GM12874 (cell line): Measurements from ENCODE around the gene FZD2.
A peak's percentile ranks its signal among the peaks of the same experiment; 100 is the strongest.

Source experiments
- TF ChIP-seq, protein P1 (sequence below): IDR thresholded peaks from 2 replicates; pipeline ENCODE4 v1.5.1; 2011; ENCODE audit warnings: low read depth, mild to moderate bottlenecking, control low read depth, low read length, moderate library complexity; ENCODE audit not compliant: insufficient read depth

FZD2 gene

DNA sequence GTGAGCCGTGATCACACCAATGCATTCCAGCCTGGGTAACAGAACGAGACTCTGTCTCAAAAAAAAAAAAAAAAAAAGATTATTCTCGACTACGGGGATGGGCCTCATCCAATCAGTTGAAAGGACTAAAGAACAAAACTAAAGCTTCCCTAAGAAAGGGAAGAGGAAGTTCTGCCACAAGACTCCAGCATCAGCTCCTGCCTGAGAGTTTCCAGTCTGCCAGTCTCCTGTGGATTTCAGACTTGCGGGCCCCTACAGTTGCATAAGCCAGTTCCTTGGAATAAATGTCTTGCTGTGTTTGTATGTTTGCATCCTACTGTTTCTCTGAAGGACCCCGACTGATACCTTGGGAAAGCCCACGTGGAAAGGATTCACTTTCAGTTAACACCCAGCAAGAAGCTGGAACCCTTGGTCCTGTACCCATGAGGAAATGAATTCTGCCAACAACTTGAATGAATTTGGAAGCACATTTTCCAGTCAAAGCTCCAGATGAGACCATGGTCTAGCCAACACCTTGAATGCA, 26.3 kb upstream of the FZD2 start:
- TF ChIP-seq, protein P1, sequence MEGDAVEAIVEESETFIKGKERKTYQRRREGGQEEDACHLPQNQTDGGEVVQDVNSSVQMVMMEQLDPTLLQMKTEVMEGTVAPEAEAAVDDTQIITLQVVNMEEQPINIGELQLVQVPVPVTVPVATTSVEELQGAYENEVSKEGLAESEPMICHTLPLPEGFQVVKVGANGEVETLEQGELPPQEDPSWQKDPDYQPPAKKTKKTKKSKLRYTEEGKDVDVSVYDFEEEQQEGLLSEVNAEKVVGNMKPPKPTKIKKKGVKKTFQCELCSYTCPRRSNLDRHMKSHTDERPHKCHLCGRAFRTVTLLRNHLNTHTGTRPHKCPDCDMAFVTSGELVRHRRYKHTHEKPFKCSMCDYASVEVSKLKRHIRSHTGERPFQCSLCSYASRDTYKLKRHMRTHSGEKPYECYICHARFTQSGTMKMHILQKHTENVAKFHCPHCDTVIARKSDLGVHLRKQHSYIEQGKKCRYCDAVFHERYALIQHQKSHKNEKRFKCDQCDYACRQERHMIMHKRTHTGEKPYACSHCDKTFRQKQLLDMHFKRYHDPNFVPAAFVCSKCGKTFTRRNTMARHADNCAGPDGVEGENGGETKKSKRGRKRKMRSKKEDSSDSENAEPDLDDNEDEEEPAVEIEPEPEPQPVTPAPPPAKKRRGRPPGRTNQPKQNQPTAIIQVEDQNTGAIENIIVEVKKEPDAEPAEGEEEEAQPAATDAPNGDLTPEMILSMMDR, result no peak

DNA sequence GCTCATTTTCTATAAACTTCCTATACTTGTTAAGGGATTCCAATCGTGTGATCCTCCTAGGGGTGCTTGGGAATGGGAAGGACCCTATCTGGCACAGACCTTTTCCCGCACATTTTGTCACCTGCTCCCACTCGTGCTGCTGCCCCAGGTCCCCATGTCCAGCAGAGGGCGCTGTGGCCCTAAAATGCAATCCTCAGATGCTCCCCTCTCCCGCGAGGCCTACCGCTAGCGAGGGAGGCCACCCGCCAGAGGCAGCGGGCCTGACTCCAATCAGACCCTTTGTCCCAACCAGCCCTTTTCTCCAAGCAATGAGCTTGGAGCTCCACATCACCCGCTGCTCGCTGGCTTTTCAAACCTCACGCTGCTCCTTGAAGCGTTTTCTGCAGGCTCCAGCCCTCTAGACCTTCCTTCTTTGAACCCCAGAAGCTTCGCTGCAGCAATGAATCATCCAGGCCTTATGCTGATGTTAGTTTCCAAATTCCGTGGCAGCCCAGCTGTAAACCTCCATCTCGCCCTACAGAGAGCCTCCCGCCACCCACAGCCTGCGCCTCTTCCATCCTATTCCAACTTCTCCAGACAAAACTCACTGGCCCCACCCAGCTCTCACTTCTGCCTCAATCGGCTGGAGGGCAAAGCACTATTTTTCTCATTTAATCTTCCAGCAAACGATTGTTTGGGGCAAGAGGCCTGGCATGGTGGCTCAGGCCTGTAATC, 23.6 kb upstream of the FZD2 start:
- TF ChIP-seq, protein P1, result peak; percentile 94

DNA sequence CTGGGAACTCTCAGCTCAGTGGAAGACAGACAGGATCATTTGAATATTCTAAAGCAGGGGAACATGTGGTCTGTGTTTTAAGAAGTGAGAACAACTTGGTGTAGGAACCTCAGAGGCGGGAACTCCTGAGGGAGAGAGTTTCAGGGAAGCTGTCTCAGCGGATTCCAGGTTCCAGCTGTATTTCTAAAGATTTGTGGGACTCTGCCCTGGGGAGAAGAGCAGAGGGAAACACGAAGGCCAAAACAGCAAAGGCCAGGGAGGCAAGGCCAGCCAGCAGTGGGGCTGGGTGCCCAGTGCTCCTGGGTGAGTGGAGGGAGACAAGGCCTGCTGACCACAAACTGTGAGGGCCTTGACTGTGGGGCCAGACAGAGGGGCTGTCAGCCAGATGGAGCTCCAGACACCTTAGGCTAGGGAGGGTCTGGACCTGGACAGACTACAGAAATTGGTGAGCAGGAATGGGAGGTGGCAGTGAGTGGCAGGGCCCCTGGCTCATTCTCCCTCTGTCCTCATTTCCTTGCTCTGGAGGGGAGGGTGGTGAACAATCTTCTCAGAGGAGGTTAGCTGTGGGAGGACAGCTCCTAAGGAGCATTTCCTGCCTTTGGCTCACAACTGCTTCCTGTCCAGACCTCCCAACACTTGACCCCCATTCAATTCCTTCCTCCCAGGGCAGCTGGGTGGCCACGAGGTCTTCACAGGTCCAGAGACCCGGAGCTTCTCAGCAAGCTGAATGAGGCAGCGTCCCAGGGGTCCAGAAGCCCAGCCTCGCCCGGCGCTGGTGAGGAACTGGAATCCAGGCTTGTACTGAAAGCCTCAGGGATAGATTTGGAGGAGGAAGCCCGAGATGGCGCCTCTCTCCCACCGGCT, 21.0 kb upstream of the FZD2 start:
- TF ChIP-seq, protein P1, result no peak

DNA sequence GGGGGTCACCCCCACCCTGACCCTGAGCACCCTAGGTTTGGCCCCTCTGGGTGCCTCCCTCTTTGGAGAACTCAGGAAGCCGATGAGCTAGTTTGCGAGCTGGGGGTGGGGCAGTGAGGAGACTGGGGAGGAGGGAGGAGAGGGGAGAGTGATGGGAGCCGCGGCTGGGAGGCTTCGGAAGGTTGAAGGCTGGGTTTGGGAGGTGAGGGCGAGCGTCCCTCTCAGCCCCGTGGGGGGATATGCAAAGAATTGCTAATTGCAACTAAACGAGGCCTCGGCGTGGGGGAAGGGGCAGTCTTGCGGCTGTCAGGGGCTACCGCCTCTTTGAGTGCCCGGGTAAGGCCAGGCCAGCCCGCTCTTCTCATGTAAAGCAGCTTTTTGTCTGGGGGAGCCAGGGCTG, 17.6 kb upstream of the FZD2 start:
- TF ChIP-seq, protein P1, result no peak

DNA sequence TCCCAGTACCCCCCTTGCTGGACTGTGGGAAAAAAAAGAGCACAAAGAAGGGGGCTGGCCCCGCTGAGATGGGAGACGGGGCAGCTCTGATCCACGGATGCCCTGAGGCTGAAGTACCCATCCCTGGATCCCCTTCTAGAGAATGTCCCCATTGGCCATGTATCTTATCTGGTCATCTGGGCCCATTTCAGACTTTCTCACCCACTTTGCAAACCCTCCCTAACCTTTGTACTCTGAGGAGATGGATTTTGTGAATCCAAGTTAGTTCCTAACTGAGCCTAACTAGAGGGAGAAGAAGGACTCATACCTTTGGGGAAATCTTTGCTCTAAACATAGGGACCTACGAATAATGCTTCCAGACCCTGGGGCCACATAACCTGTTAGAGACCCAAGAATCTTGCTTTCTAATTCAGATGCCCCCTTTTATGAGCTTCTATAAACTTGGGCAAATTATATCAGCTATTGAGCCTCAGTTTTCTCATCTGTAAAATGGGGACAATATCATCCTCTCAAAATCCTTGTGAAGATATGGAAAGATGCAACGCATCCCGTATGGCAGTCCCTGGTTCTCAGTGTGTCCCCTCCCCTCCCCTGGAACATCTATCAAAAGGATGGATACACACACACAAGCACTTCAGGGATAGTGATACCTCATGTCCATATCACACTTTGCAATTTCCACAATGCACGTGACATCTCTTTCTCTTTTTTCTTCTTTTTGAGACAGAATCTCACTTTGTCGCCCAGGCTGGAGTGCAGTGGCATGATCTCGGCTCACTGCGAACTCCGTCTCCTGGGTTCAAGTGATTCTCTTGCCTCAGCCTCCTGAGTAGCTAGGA, 16.8 kb upstream of the FZD2 start:
- TF ChIP-seq, protein P1, result no peak

DNA sequence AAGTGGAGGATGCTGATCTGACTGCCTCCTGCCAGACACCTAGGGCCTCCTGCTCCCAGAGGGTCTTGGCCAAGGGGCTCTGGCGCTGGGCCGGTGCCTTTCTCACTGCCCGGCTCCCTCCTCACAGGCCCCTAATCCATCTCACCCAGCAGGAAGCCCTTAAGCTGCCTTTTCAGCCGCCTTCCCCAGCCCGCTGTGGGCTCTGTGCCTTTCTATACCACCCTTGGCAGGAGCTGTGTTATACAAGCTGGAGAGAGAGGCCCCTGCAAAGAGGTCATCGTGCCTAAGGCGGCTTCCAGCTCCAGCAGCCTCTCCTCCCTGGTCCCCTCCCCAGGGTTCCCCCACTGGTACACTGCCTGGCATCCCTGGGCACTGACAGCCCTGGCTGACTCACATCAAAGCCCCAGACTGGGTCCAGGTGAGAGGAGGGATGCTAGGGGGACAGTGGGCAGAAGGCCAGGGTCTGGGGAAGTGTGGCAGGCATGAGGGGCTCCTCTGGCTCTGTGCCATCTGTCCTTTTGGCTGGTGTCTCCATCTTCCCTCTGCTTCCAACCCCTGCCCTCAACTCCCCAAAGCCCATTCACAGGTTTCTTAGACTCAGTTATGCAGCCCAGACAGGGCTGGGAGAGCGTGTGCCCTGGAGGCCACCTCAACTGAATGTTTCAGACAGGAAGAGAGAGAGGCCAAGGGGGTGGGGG, 15.3 kb upstream of the FZD2 start:
- TF ChIP-seq, protein P1, result no peak
